ENCODE results near the gene KDM4B.

- TF ChIP-seq CTCF (IDR thresholded peaks at IDR 0.05) = no peak
- no peak for TF ChIP-seq EP300 (IDR thresholded peaks at IDR 0.05)
These were observed 17.1 kb downstream of the KDM4B start for GRCh38 chr19:4986056-4986455.

All from gastroesophageal sphincter (tissue), 3 donors.